ENCODE measurements around the gene RHCG. TPM values are rescaled to one million over a fixed set of nuclear protein-coding genes. Genes with fewer than 3 reads are reported as not detected.

RHCG gene
- total and polyA plus RNA-seq, 4 donors, result 0.08 to 0.19 (median 0.15) TPM

- no peak overlapping the region for H3K4me3 ChIP-seq (ENCODE audit: low read depth in 1 of 3, low read length in 3 of 3)
- H3K4me1 ChIP-seq (ENCODE audit: control insufficient read depth in 4 of 4, insufficient read depth in 4 of 4, low read length in 3 of 4), result peaks cover 6 to 27% (median 26%) of the 10 kb centered on the region in 4 donors
- 89% methylated on average over 1 of the region's 1 CpG for WGBS
- H3K36me3 ChIP-seq (ENCODE audit: control insufficient read depth in 4 of 4, insufficient read depth in 3 of 4, low read depth in 1 of 4, low read length in 3 of 4), result no peaks in the 10 kb centered on the region
- no peaks in the 10 kb centered on the region for H3K9me3 ChIP-seq (ENCODE audit: control insufficient read depth in 4 of 4, low read length in 3 of 4)
- H3K9ac ChIP-seq (ENCODE audit: low read depth in 1 of 2, low read length in 2 of 2), result no peak overlapping the region
- no peak for DNase-seq (ENCODE audit: low spot score)
- H3K27me3 ChIP-seq (ENCODE audit: control insufficient read depth in 4 of 4, insufficient read depth in 4 of 4, low read length in 3 of 4), result no peaks in the 10 kb centered on the region
- no peak overlapping the region for H3K27ac ChIP-seq (ENCODE audit: low read depth in 1 of 2, low read length in 2 of 2)
- TF ChIP-seq RAD21 (IDR thresholded peaks at IDR 0.05) (no peak), GABPA (IDR thresholded peaks at IDR 0.05 in 1 of 2, conservative IDR thresholded peaks at IDR 0.05 in 1 of 2) (no peak), NR2F2 (IDR thresholded peaks at IDR 0.05) (no peak)
These were observed 44.5 kb downstream of the RHCG start for GRCh38 chr15:89451846-89452245.

GRCh38 chr15:89450076-89451006, 46.0 kb downstream of the RHCG start:
- 33% methylated on average over 11 of the region's 11 CpGs for WGBS
- Histone ChIP-seq H3K4me1 (ENCODE audit: control insufficient read depth in 4 of 4, insufficient read depth in 4 of 4, low read length in 3 of 4) (peaks cover 1 to 20% (median 14%) of the 10 kb centered on the region in 4 donors), H3K27me3 (ENCODE audit: control insufficient read depth in 4 of 4, insufficient read depth in 4 of 4, low read length in 3 of 4) (no peaks in the 10 kb centered on the region), H3K4me3 (ENCODE audit: low read depth in 1 of 3, low read length in 3 of 3) (no peak overlapping the region), H3K9me3 (ENCODE audit: control insufficient read depth in 4 of 4, low read length in 3 of 4) (no peaks in the 10 kb centered on the region), H3K27ac (ENCODE audit: low read depth in 1 of 2, low read length in 2 of 2) (no peak overlapping the region), H3K9ac (ENCODE audit: low read depth in 1 of 2, low read length in 2 of 2) (no peak overlapping the region), H3K36me3 (ENCODE audit: control insufficient read depth in 4 of 4, insufficient read depth in 3 of 4, low read depth in 1 of 4, low read length in 3 of 4) (no peaks in the 10 kb centered on the region)
- TF ChIP-seq JUND (IDR thresholded peaks at IDR 0.05) (no peak), NR2F2 (IDR thresholded peaks at IDR 0.05) (no peak), EGR1 (IDR thresholded peaks at IDR 0.05; ENCODE audit: low read depth in 2 of 2) (no peak), YY1 (IDR thresholded peaks at IDR 0.05) (no peak), TAF1 (conservative IDR thresholded peaks at IDR 0.05) (no peak), FOXA1 (IDR thresholded peaks at IDR 0.05) (no peak), SP1 (IDR thresholded peaks at IDR 0.05) (no peak), RAD21 (IDR thresholded peaks at IDR 0.05) (no peak), HNF4A (conservative IDR thresholded peaks at IDR 0.05) (no peak), FOXA2 (IDR thresholded peaks at IDR 0.05) (no peak), HNF4G (IDR thresholded peaks at IDR 0.05) (no peak), ATF3 (IDR thresholded peaks at IDR 0.05) (no peak), MAX (IDR thresholded peaks at IDR 0.05) (no peak), REST (IDR thresholded peaks at IDR 0.05) (no peak), GABPA (IDR thresholded peaks at IDR 0.05 in 1 of 2, conservative IDR thresholded peaks at IDR 0.05 in 1 of 2) (no peak), ZBTB33 (IDR thresholded peaks at IDR 0.05) (no peak)
- DNase-seq (ENCODE audit: low spot score), result no peak
